Activated CD4-positive, CD25-positive, alpha-beta regulatory T cell (primary cell): ENCODE results near the gene SUGT1.

Source experiments
- DNase-seq, 4 experiments: peaks; one replicate each; lab custom pipeline; 2025; lab: John Stamatoyannopoulos, UW

The SUGT1 gene

DNA sequence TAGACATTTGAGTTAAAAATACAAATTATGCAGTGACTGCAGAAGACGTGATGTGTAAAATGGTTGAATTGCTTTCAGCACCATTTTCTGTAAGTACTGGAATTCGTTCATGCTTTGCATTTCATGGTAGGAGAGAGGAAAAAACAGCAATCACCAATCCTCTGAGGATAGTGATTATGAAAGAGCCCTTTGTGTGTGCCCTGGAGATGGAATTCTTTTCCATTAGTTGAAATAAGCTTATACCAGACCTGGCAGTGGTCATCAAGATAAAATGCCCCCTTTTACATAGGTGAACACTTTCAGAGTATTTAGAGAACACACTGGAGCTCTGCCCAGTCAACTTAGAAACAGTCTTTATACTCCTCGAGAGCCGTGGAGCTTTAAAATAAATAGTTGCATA lies 85.3 kb downstream of the SUGT1 start:
- DNase-seq: no peak

DNA sequence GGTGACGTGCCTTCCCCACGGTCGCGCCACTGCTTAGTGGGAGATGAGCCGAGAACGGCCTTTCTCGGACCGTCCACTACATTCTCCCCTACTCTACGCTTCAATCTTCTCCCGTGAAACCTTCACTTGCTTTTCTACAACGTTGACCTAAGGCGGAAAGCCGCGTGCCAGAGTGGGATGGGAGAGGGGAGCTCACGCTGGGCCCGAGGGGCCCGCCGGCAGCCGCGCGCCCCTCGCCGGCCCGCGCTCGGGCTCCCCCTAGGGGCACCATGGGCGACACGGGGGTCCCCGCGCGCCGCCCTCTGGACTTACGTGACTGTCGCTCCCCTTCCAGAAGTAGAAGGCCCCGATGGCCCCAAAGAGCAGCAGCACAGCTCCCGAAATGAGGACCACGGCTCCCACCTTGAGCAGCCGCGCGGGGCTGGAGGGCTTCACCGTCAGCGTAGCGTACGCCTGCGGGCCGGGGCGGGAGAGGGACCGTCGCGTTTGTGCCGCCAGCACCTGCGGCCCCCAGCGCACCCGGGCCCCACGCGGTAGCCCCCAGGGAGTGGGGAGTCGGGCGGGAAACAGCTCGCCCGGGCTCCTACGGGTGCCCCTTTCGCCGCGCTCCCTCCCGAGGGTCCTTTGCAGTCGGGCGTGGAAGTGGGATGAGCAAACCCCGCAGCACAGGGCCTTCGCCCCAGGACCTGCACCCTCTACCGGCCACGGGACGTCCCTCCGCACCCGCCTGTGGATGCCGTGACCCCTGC lies 86.3 kb downstream of the SUGT1 start:
- no peak for DNase-seq

DNA sequence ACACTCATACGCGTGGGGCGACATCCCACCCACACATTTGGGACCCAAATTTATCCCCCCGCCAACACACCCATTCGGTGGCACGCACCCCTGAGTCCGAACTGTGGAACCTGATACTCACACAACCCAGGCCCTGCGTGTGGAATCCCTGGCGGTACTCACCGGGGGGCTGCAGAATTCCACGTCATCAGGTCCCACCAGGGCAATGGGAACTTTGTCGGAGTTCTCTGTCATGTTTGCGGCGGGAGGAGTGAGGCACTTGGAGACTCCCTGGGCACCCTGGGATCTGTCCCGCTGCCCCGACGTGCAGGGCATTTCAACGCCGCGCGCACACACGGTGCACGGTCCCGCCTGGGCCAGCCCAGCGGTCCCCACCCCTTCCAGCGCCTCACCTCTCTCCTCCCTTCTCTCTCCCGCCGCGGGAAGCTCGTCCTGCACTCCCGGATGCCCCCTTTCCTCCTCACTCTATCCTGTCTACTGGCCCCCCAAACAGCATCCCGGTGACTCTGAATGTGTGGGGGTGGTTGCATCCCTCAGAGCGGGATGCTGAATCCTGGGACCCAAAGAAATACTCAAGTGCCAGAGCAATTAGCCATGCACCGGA lies 86.9 kb downstream of the SUGT1 start, which contains the start of gene CNMD:
TSS of gene CNMD (minus strand) at position 353 of the 604 bp plus-strand sequence. CDS start at position 234, 119 bp downstream.
- DNase-seq: no peak

DNA sequence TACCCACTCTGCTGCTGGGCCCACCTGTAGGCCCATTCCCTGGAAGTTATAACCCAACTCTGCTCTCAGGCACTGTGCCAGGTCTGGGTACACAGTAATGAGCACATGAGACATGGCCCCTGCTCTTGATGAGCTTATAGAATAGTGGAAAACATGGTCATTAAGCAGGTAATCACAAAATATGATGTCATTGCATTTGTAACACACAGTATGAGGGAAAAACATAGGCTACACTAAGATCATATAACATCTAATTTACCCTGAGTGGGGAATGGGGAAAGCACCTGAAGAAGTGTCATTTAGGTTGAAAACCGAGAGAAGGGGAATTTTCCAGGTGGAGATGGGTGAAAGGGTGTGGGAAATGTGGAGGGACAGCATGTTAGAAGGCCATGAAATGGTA lies 90.9 kb downstream of the SUGT1 start:
- no peak for DNase-seq

GRCh38 chr13:52743988-52744387 lies 91.4 kb downstream of the SUGT1 start:
- DNase-seq: no peak

DNA sequence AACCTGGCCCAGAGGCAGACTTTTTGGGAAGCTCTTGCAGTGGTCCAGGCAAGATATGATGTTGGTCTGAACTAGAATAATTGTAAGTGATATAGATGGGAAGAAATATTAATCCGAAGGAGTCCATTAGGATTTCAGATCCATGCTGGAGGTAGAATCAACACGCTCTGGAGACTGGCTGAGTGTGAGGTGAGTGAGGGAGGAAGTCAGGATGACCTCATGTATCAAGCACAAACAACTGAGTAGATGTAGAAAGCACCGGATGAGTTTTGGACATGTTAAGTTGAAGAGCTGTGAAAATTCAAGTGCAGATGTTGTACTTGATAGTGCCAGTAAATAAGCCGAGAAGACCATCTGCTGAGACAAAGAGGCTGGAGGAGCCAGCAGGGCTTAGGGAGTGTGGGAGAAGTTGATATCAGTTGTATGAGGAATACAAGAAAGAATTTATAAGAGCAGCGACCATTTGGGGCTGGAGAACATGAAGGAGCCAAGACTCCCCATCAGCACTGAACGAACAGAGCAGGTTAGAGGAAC lies 92.3 kb downstream of the SUGT1 start:
- no peak for DNase-seq

DNA sequence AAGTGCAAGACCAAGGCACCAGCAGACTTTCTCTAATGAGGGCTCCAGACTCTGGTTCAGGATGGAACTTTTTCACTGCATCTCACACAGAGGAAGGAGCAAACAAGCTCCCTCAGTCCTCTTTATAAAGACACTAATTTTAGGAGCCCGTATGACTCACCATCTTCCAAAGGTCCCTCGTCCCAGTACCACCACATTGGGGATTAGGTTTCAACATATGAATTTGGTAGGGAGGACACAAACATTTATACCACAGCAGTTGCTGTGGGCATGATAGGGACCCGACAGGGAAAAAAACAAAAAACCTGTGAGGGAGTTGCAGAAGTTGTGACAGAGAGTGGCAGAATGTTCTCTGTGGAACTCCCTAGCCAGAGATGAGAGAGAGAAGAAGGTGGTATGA lies 93.5 kb downstream of the SUGT1 start:
- DNase-seq: no peak

- no peak for DNase-seq
These were observed 96.8 kb downstream of the SUGT1 start for GRCh38 chr13:52749419-52749818.
